Fibroblast of skin of right biceps (primary cell): ENCODE results near the gene RIT2.

ENCODE experiments used
- DNase-seq: peaks from one replicate; pipeline ENCODE4 v3.0.0-alpha.2; 2013

RIT2 gene

DNA sequence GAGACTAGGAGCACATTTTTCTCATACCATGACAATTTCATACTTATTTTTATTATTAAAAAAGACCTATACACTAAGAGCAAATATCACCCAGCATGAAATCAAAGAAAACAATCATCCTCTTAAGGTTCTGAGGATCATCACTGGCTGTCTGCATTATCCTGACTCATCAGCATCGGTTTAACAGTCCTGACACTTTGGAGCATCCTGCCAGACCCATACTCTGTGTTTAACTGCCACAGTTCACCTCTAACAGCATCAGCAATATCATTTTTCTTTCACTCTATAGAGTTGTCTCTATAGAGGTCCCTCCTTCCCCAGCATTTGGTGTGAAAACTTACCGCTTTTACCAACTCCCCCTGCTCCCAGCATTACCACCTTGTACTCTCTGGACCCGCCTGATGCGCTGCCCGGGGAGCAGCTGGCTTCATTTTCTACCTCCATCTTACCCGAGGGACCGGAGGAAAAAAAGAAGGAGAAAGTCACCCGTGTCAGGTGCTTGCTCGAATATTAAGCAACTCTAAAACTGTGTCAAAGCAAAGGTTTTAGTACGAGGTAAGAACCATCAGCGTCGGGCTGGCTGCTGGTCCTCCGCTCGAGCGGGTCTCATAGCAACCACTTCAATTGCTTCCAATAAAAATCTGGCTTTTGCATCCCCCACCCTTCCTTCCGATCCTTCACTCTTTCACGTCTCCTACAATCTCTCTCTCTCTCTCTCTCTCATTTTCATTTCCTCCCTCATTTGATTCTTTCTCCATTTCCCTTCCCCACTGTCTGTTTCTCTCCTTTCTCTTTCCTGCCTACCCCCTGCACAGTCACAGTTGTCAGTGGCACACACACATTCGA, at the start of gene RIT2:
Gene RIT2, minus strand, starts transcription at position 610 of the 846 bp plus-strand sequence.
- DNase-seq, result no peak

DNA sequence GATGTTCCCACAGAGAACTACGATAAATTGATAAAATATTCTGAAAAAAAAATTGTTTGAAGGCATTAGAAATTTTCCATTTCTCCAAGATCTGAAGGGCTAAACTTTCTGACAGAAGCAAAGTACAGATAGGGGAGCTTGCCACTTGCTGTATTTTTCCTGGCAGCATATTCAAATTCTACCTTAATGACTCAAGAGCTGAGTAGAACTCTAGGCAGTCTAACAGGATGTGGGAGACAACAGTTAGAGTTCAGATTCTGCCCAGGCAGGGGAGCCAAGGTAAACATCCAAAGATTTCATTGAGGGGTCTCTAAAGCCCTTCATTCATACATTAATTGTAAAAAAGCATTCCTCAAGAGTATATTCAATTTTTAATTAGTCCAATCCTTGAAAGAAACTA, 46.0 kb upstream of the RIT2 start:
- peak; percentile 64 for DNase-seq

DNA sequence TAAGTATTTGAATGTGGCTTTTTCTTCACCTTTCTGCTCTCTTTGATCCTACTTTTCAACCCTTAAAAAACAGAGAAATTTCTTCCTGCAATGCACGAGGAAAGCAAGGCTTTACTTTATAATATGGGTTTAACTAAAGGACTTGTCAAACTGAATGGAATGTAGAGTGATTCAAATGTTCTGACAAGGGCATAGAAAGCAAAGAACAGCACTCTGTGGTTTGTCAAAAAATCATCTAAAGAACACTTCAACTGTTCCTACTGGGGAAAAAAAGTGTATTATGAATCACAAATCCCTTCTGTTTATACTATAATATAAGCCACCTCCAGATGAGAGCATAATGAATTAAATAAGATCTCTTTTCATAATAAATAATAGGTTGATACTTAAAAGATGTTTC, 45.0 kb upstream of the RIT2 start:
- DNase-seq, result peak; percentile 45

DNA sequence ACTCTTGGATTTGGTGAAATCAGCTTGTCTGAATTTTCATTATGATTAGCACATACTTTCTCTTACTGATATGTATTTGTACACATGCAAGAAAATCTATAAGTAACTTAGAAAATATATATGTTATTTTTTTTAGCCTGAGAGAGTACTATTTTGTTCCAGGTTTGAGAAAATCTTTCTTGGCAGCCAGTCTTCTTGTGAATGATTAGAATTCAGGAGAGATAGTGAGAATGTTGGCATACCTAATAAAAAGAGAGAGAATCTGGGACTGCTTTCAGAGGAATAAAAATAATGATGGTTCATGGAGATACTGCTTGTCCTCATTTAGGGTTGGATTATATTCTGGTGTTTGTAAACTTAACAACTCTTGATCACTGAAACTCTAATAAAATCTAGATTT, 44.4 kb upstream of the RIT2 start:
- DNase-seq, result no peak

DNA sequence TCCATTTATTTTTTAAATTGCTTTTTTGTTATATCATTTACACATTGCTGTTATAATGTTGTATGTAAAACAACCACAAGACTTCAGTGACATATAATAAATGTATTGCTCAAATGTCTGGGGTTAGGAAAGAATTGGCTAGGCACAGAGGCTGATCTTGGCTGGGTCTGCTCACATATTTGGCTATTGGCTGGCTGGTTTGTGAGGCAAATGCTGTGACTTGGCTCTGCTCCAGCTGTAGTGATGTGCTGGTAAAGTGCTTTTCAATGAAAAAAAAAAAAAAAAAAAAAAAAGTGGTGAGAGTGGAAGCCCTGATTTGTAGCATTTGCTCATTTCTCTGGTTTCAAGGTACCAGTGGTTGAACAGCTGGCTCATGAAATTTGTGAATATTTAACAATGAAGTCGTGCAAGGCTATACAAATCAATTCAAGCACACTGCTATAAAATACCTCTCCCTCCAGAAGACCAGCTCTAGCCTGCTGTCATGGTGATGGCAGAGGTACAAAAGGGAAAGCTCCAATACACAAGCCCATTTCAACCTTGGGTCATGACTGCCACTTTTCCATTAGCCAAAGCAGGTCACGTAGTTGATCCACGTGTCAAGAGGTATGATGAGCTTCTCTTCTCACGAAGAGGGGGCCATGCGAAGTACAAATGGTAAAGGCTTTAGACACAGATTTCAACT, 43.7 kb upstream of the RIT2 start:
- peak; percentile 10 for DNase-seq

DNA sequence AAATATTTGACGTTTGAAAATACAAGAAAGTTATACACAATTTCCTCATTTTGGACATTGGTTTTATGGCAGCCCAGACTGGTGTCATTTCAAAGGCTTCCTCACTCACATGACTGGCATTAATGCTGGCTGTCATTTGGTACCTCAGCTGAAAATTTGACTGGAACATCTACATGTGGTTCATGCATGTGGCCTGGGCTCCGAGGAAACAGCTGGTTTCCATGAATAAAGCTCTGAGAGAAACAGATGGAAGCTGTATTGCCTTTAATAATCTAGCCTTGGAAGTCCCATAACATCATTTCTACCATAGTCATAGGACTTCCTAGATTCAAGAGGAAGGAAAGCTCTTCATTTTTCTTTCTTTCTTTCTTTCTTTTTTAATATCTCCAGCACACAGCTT, 42.9 kb upstream of the RIT2 start:
- no peak for DNase-seq

DNA sequence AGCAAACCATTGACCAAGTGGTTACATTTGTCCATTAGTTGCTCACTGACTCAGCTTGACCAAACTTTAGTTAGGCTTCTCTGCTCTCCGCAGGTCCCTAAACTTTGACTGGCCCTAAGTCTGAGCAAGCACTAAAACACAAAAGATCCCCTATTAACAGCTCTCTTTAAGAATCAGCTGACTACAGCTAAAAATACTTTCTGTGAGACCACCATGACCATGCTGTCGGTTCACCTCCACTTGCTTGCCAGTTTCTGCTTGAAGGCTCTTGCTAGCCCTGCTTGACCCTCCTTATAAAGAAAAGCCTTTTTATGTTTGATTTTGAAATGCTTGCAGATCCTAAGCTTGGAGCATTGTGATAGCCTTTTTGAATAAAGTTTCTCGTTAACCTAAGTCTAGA, 40.4 kb upstream of the RIT2 start:
- no peak for DNase-seq

DNA sequence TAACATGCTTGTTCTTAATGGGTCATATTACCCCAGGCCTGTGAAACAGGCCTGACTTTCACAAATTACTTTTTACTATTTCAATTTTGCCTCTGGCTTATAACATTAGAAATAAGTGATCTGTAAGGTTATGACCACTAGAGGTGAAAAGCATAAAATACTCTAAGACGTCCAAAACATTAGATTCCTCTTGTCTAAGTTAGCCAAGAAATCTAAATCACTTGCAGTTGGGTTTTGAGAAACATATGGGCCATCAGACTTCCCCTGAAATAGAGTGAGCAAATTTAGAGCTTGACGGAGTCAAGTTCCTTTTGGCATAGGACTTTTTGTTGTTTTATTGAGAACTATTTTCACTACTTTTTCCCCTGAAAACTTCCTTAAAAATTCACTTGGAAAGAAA, 32.7 kb upstream of the RIT2 start:
- no peak for DNase-seq

DNA sequence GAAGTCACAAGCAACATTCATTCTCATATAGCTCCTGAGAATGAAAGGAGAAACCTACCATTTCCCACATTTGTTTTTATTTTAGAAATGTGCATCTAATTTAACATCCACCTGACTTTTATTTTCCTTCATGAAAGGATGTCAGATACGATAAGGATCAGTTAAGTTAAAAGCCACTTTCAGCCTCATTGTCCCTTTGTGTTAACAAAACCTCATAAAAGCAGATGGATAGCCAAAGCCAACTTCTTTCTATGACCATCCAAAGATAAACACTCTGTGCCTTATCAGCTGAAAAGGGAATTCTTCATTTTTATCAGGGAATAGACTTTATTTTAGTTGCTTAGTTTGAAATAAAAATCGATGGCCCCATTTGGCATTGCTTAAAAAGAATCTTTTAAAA, 25.7 kb upstream of the RIT2 start:
- no peak for DNase-seq

DNA sequence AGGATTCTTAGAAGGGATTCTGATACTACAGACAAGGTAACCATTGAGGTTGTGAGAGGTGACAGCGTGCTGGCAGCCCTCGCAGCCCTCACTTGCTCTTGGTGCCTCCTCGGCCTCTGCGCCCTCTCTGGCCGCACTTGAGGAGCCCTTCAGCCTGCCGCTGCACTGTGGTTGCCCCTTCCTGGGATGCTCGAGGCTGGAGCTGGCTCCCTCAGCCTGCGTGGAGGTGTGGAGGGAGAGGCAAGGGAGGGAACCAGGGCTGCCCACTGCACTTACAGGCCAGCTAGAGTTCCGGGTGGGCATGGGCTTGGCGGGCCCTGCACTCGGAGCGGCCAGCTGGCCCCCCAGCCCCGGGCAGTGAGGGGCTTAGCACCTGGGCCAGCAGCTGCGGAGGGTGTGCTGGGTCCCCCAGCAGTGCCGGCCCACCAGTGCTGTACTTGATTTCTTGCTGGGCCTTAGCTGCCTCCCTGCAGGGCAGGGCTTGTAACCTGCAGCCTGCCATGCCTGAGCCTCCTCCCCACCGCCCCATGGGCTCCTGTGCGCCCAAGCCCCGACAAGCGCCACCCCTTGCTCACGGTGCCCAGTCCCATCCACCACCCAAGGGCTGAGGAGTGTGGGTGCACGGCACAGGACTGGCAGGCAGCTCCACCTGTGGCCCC, 23.9 kb upstream of the RIT2 start:
- DNase-seq, result no peak

DNA sequence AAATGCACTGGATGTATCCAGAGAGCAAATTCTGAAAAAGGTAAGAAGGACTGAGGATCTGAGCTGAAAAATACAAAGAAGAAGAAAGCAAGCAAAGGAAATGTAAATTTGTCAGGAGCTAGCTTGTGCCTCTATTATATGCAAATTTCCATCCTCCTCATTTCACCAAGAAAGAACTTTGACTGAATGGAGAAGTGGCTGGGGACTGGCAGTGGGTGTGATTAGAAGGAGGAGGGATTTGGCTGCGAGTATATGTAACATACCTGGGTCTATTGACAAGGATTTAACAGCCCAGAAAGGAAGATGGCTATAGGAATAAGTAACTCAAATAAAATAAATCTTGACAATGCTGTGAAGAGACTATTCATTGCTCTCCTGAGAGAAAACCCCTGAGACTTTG, 19.4 kb upstream of the RIT2 start:
- no peak for DNase-seq

DNA sequence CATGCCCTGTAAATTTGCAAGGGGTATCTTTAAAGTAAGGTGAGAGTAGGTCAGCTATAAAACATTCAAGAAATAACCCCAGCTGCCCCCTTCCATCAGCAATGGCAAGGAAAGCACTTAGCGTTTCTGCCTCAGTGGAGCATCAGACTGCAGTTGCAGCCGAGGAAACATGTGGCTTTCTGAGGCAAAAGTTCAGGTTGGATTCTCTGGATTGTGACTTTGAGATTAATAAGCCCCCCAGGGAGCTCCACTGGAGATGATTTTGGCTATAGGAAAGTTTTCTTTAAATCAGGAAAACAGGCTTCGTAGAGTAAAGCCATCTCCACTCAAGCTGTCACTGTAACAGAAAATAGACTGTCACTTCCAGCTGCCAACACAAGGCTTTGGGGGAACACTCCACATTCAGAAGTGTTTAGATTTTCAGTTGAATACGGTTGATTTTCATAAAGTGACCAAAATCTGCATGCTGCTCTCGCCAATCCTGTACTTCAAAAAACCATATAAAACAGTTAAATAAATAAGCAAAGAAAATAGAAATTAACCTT, 15.3 kb upstream of the RIT2 start:
- DNase-seq, result no peak

DNA sequence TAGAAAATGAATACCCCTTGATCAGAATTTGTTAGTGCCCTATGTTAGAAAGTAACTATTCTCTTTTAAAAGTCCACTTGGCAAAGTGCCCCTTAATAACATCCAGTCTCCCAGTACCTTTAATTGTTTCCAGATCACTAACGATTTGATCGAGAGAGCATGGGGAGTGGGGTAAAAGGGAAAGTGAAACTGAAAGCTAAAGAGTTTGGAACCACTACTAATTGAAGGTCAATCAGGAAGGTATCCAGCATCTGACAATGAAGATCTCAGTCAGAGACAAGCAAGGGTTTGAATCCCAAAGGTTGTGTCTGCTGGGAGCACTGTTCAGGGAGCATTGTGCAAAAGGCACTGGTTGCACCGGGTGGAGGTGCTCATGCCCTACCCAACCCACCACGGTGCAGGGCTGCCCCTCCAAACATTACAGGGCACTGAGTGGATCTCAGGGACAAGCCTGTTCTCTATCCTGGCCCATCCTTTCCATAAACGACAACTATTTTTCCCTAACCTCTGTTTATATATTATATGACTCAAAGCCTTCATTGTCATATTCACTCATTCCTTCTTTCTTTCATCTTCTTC, 14.6 kb upstream of the RIT2 start:
- DNase-seq, result peak; percentile 11

DNA sequence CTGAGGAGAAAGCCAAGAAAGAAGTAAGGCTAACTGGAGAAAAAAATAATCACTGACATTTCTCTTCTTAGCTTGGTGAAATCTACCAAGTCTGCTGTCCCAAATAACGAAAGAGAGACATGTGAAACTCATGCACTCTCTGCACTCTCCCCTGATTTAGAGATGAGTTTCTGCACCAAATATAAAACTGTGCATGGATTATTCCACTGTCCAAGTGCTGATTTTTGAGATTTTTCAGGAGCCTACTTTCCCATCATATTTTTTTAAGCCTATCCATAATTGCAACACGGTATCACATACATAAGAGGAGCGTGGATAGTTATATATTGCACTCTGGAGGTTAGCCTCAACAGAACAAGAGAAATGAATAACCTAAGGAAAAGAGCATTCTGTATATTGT, 10.0 kb upstream of the RIT2 start:
- no peak for DNase-seq

DNA sequence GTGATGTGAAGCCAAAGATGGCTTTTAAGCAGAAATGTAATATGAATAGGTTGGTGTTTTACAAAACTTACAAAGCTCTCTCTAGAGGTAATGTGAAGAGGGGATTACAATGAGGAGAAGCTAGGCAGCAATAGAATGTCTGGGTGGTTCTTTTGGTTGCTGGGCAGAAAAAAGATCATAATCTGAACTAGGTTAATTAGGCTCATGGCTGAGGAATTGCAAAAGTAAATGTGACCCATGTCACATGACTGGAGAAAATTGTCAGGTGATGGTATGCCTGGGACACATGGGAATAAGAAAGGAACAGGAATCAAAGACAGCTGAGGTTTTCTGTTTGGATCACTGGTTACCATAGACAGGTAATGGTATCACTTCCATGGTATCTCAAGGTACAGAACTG, 7.5 kb upstream of the RIT2 start:
- DNase-seq, result no peak

DNA sequence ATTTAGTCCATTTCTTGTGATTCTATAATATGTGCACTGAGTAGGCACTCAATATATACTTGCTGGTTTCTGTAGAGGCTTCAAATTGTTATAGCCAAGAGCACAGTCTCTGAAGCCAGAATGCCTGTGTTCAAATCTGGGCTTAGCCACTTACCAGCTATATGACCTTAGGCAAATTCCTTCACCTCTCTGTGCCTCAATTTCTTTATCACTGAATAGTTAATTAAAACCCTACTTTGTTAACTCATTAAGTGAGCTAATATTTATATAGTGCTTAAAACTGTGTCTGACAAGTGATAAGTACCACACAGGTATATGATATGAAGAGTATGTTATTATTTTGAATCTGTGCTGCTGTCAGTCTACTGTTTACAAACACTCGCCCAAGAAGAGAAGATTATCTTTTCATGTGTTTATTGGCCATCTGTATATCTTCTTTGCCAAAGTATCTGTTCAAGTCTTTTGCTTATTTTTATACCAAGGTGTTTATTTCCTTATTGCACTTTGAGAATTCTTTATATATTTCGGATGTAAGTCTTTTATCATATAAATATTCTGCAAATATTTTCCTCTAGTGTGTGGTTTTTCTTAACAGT, 1.3 kb upstream of the RIT2 start:
- DNase-seq, result no peak

DNA sequence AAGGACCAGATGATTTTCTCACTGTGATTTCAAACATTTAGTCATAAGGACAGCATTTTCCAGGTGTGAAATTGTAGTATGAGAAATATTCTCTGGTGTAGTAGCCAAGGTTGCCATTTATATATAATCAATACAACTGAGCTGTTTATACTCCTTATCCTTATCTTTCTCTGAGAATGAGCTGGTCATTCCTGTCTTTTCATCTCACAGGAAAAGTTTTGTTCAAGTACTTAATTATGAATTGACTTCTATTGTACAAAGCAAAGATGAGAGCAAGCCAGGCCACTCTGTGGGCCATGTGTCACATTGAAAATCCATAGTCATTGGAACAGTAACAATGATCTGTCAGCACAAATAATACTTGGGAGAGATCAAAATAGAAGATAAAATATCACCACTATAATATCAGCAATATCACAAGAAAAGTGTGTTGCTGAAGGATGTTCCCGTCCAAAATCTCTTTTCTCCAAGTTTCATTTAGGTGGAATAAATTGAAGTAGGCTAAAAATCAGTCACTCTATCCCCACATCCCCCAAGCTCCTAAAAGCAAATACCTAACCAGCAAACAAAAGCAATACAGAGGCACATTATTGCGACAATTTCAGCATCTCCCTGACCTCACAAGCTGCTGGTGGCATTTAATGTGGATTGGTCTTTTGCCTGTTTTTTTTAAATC, 2.1 kb downstream of the RIT2 start:
- no peak for DNase-seq

DNA sequence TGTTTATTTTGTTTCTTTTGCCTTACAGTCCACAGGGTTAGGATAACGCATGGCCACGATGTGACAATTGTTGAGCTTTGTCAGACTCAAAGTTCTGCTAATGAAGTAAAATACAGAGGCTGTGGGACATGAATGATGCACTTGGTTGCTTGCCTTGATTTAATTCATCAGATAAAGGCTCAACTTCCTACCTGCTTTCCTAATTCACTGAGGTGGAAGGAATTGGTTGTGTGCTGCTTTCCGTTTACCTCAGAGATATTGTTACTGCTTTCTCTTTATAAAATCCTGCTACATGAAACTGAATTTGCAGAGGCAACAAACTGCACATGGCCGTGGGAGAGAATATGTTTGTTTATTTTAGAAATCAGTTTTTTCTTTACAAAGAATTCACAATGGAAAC, 6.6 kb downstream of the RIT2 start:
- DNase-seq, result no peak

DNA sequence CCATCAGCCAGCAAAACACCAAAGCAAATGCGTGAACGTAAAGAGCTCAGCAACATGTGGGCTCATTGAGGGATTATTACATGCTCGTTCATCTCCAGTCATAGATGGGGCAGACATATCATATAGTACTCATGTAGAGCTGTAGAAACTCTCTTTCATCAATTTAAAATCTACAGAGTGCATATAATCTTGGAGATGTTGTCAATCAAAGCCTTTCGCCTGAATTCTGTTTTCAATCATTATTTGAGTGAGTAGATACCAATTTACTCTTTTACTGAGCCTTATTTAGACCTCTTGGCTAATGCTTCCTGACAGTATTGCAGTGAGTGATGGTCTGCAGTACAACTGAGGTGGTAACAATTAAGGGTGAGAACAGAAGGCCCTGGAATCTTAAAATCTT, 7.0 kb downstream of the RIT2 start:
- DNase-seq, result no peak

DNA sequence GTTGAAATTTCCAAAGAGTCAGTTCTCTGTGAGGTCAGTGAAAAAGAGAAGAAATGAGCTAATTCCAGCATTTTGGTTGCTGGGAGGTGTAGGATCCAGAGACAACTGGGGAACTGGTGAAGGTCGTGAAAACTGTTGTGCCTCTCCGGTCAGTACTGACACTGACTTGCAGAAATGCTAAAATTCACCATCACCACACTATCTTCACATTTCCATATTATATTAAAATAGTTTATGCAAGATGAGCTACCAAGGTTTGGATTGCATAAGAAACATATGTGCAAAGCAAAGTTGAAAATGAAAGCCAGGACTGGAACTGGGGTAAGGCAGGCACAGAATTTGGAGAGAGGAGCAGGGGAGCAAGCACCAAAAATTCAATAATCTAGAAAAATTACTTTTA, 21.8 kb downstream of the RIT2 start:
- DNase-seq, result no peak

DNA sequence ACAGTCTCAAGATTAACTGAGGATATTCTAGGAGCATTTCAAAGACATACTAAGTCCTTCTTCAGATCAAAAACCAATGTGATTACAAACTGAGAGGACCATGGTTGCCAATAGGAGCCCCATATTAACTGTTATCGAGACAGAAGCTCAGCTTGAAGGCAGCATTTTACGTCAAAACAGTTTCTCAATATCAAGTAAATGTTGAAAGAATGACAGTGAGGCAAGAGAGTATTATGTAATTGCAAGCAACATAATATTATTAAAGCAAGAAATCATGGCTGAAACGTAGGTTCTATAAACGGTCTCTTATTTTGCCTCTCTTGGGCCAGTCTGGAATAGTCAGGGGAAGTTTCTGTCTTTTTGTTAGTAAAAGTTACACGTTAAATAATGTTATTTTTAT, 22.9 kb downstream of the RIT2 start:
- DNase-seq, result no peak

DNA sequence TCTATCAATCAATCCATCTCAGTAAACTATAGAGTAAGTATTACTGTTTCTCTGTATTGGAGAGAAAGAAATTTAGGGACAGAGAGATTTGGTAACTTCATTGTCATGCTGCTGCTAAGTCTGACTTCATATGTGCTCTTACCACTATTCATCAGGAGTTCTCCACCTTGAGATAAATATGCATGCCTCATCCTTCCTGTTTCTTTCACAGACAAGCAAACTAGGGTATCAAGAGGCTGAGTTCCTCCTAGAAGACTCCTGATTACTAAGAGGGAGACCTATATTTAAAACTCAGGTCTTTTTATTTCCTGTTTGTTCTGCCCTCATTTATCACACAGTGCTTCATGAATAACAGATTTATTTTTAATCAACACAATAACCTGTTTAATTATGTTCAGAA, 34.1 kb downstream of the RIT2 start:
- no peak for DNase-seq
